Measurements from ENCODE around the gene C1QTNF3.

Gene C1QTNF3

GRCh38 chr5:33997331-33997983, 45.6 kb downstream of the C1QTNF3 start:
- Histone ChIP-seq H2AFZ (ENCODE audit: low read length, unreplicated experiment) (peak overlapping the region; percentile 92), H3K79me2 (ENCODE audit: control insufficient read depth, insufficient read depth, low read length, unreplicated experiment) (no peaks in the 10 kb centered on the region), H3K36me3 (ENCODE audit: insufficient read depth, low read length) (no peaks in the 10 kb centered on the region; the same call in 1 of the 2 replicates), H3K27me3 (ENCODE audit: insufficient read depth, low read length) (no peaks in the 10 kb centered on the region), H3K4me1 (ENCODE audit: control insufficient read depth, insufficient read depth, low read length, unreplicated experiment) (peaks cover 6% of the 10 kb centered on the region), H3K27ac (ENCODE audit: low read depth, low read length) (peak overlapping the region; percentile 35; the same call in 1 of the 2 replicates), H3K4me3 (ENCODE audit: low read depth, low read length) (no peak overlapping the region)

GRCh38 chr5:33995865-33996264, 47.1 kb downstream of the C1QTNF3 start:
- H3K36me3 ChIP-seq (ENCODE audit: insufficient read depth, low read length), result no peaks in the 10 kb centered on the region; the same call in 1 of the 2 replicates
- no peak overlapping the region for H3K27ac ChIP-seq (ENCODE audit: low read depth, low read length)
- H3K4me1 ChIP-seq (ENCODE audit: control insufficient read depth, insufficient read depth, low read length, unreplicated experiment), result peaks cover 6% of the 10 kb centered on the region
- H3K79me2 ChIP-seq (ENCODE audit: control insufficient read depth, insufficient read depth, low read length, unreplicated experiment), result no peaks in the 10 kb centered on the region
- no peak overlapping the region for H3K4me3 ChIP-seq (ENCODE audit: low read depth, low read length)
- H3K27me3 ChIP-seq (ENCODE audit: insufficient read depth, low read length), result no peaks in the 10 kb centered on the region
- H2AFZ ChIP-seq (ENCODE audit: low read length, unreplicated experiment), result no peak overlapping the region

- Histone ChIP-seq H2AFZ (ENCODE audit: low read length, unreplicated experiment) (no peak overlapping the region), H3K27me3 (ENCODE audit: insufficient read depth, low read length) (no peaks in the 10 kb centered on the region), H3K79me2 (ENCODE audit: control insufficient read depth, insufficient read depth, low read length, unreplicated experiment) (no peaks in the 10 kb centered on the region), H3K27ac (ENCODE audit: low read depth, low read length) (no peak overlapping the region), H3K4me1 (ENCODE audit: control insufficient read depth, insufficient read depth, low read length, unreplicated experiment) (peaks cover 6% of the 10 kb centered on the region), H3K4me3 (ENCODE audit: low read depth, low read length) (no peak overlapping the region), H3K36me3 (ENCODE audit: insufficient read depth, low read length) (no peaks in the 10 kb centered on the region; the same call in 1 of the 2 replicates)
Measured at GRCh38 chr5:33994845-33995244, 48.2 kb downstream of the C1QTNF3 start.

GRCh38 chr5:33992864-33993263, 50.1 kb downstream of the C1QTNF3 start:
- Histone ChIP-seq H3K27ac (ENCODE audit: low read depth, low read length) (no peak overlapping the region), H3K4me3 (ENCODE audit: low read depth, low read length) (no peak overlapping the region), H3K4me1 (ENCODE audit: control insufficient read depth, insufficient read depth, low read length, unreplicated experiment) (peaks cover 6% of the 10 kb centered on the region), H2AFZ (ENCODE audit: low read length, unreplicated experiment) (no peak overlapping the region), H3K27me3 (ENCODE audit: insufficient read depth, low read length) (no peaks in the 10 kb centered on the region), H3K79me2 (ENCODE audit: control insufficient read depth, insufficient read depth, low read length, unreplicated experiment) (no peaks in the 10 kb centered on the region), H3K36me3 (ENCODE audit: insufficient read depth, low read length) (peaks cover 16% of the 10 kb centered on the region)

- peaks cover 23% of the 10 kb centered on the region for H3K36me3 ChIP-seq (ENCODE audit: insufficient read depth, low read length)
- no peak overlapping the region for H2AFZ ChIP-seq (ENCODE audit: low read length, unreplicated experiment)
- H3K4me3 ChIP-seq (ENCODE audit: low read depth, low read length), result no peak overlapping the region
- H3K27ac ChIP-seq (ENCODE audit: low read depth, low read length), result no peak overlapping the region
- no peaks in the 10 kb centered on the region for H3K4me1 ChIP-seq (ENCODE audit: control insufficient read depth, insufficient read depth, low read length, unreplicated experiment)
- no peaks in the 10 kb centered on the region for H3K27me3 ChIP-seq (ENCODE audit: insufficient read depth, low read length)
- H3K79me2 ChIP-seq (ENCODE audit: control insufficient read depth, insufficient read depth, low read length, unreplicated experiment), result no peaks in the 10 kb centered on the region
Measured at GRCh38 chr5:33985447-33985846, 57.6 kb downstream of the C1QTNF3 start.

GRCh38 chr5:33984671-33985124, 58.3 kb downstream of the C1QTNF3 start, which contains the start of gene SLC45A2:
SLC45A2 (minus strand) TSS chr5:33984693; CDS start chr5:33984583, 110 bp downstream.
- no peaks in the 10 kb centered on the region for H3K4me1 ChIP-seq (ENCODE audit: control insufficient read depth, insufficient read depth, low read length, unreplicated experiment)
- no peak within 1 kb of the TSS for H3K4me3 ChIP-seq (ENCODE audit: low read depth, low read length)
- H3K79me2 ChIP-seq (ENCODE audit: control insufficient read depth, insufficient read depth, low read length, unreplicated experiment), result no peaks in the 10 kb centered on the region
- H3K27ac ChIP-seq (ENCODE audit: low read depth, low read length), result no peak within 1 kb of the TSS
- H3K36me3 ChIP-seq (ENCODE audit: insufficient read depth, low read length), result peaks cover 23% of the 10 kb centered on the region
- no peak within 1 kb of the TSS for H2AFZ ChIP-seq (ENCODE audit: low read length, unreplicated experiment)
- no peaks in the 10 kb centered on the region for H3K27me3 ChIP-seq (ENCODE audit: insufficient read depth, low read length)

- Histone ChIP-seq H3K4me1 (ENCODE audit: control insufficient read depth, insufficient read depth, low read length, unreplicated experiment) (no peaks in the 10 kb centered on the region), H3K36me3 (ENCODE audit: insufficient read depth, low read length) (peaks cover 20% of the 10 kb centered on the region), H3K27me3 (ENCODE audit: insufficient read depth, low read length) (no peaks in the 10 kb centered on the region), H2AFZ (ENCODE audit: low read length, unreplicated experiment) (no peak overlapping the region), H3K4me3 (ENCODE audit: low read depth, low read length) (no peak overlapping the region), H3K79me2 (ENCODE audit: control insufficient read depth, insufficient read depth, low read length, unreplicated experiment) (no peaks in the 10 kb centered on the region), H3K27ac (ENCODE audit: low read depth, low read length) (no peak overlapping the region)
Measured at GRCh38 chr5:33984178-33984577, 58.8 kb downstream of the C1QTNF3 start.

GRCh38 chr5:33981408-33982162, 61.4 kb downstream of the C1QTNF3 start:
- H3K27me3 ChIP-seq (ENCODE audit: insufficient read depth, low read length), result no peaks in the 10 kb centered on the region
- H3K27ac ChIP-seq (ENCODE audit: low read depth, low read length), result no peak overlapping the region
- H3K36me3 ChIP-seq (ENCODE audit: insufficient read depth, low read length), result no peaks in the 10 kb centered on the region
- no peaks in the 10 kb centered on the region for H3K79me2 ChIP-seq (ENCODE audit: control insufficient read depth, insufficient read depth, low read length, unreplicated experiment)
- H2AFZ ChIP-seq (ENCODE audit: low read length, unreplicated experiment), result no peak overlapping the region
- no peaks in the 10 kb centered on the region for H3K4me1 ChIP-seq (ENCODE audit: control insufficient read depth, insufficient read depth, low read length, unreplicated experiment)
- H3K4me3 ChIP-seq (ENCODE audit: low read depth, low read length), result no peak overlapping the region

GRCh38 chr5:33980030-33980429, 63.0 kb downstream of the C1QTNF3 start:
- Histone ChIP-seq H3K36me3 (ENCODE audit: insufficient read depth, low read length) (no peaks in the 10 kb centered on the region), H3K27me3 (ENCODE audit: insufficient read depth, low read length) (no peaks in the 10 kb centered on the region), H3K27ac (ENCODE audit: low read depth, low read length) (no peak overlapping the region), H2AFZ (ENCODE audit: low read length, unreplicated experiment) (no peak overlapping the region), H3K79me2 (ENCODE audit: control insufficient read depth, insufficient read depth, low read length, unreplicated experiment) (no peaks in the 10 kb centered on the region), H3K4me3 (ENCODE audit: low read depth, low read length) (no peak overlapping the region), H3K4me1 (ENCODE audit: control insufficient read depth, insufficient read depth, low read length, unreplicated experiment) (no peaks in the 10 kb centered on the region)

GRCh38 chr5:33978306-33978705, 64.7 kb downstream of the C1QTNF3 start:
- no peaks in the 10 kb centered on the region for H3K79me2 ChIP-seq (ENCODE audit: control insufficient read depth, insufficient read depth, low read length, unreplicated experiment)
- no peak overlapping the region for H2AFZ ChIP-seq (ENCODE audit: low read length, unreplicated experiment)
- H3K36me3 ChIP-seq (ENCODE audit: insufficient read depth, low read length), result no peaks in the 10 kb centered on the region
- no peak overlapping the region for H3K4me3 ChIP-seq (ENCODE audit: low read depth, low read length)
- H3K4me1 ChIP-seq (ENCODE audit: control insufficient read depth, insufficient read depth, low read length, unreplicated experiment), result no peaks in the 10 kb centered on the region
- no peak overlapping the region for H3K27ac ChIP-seq (ENCODE audit: low read depth, low read length)
- no peaks in the 10 kb centered on the region for H3K27me3 ChIP-seq (ENCODE audit: insufficient read depth, low read length)

GRCh38 chr5:33976307-33976706, 66.7 kb downstream of the C1QTNF3 start:
- Histone ChIP-seq H2AFZ (ENCODE audit: low read length, unreplicated experiment) (no peak overlapping the region), H3K36me3 (ENCODE audit: insufficient read depth, low read length) (no peaks in the 10 kb centered on the region), H3K27me3 (ENCODE audit: insufficient read depth, low read length) (no peaks in the 10 kb centered on the region), H3K4me1 (ENCODE audit: control insufficient read depth, insufficient read depth, low read length, unreplicated experiment) (no peaks in the 10 kb centered on the region), H3K27ac (ENCODE audit: low read depth, low read length) (no peak overlapping the region), H3K4me3 (ENCODE audit: low read depth, low read length) (no peak overlapping the region), H3K79me2 (ENCODE audit: control insufficient read depth, insufficient read depth, low read length, unreplicated experiment) (no peaks in the 10 kb centered on the region)
